Stimulated activated memory B cell treated with anti-CD40 and anti-IgM and Interleukin-4, amounts not matched to agents 10 μg/mL and 1 μg/mL and 100 μg/mL, for 72 hours (primary cell): Measurements from ENCODE around the gene ZNF334.

Experiments used
- ATAC-seq: fragments of 150-1000 bp; cut with Tn5 transposase; 2 replicates; pipeline ENCODE4 v1.10.0; 2021
- H3K27ac Mint-ChIP-seq: one replicate; pipeline ENCODE4 v1.8.0; 2022; ENCODE audit warnings: mild to moderate bottlenecking, mixed read lengths
- H3K27me3 Mint-ChIP-seq: one replicate; pipeline ENCODE4 v1.8.0; 2022; ENCODE audit warnings: mixed read lengths
- H3K36me3 Mint-ChIP-seq: one replicate; pipeline ENCODE4 v1.8.0; 2022; ENCODE audit warnings: mixed read lengths
- H3K4me1 Mint-ChIP-seq: one replicate; pipeline ENCODE4 v1.8.0; 2022; ENCODE audit warnings: mixed read lengths
- H3K4me3 Mint-ChIP-seq: one replicate; pipeline ENCODE4 v1.8.0; 2022; ENCODE audit warnings: mild to moderate bottlenecking, moderate library complexity, mixed read lengths
- H3K9me3 Mint-ChIP-seq: one replicate; pipeline ENCODE4 v1.8.0; 2022; ENCODE audit warnings: mixed read lengths

The ZNF334 gene

DNA sequence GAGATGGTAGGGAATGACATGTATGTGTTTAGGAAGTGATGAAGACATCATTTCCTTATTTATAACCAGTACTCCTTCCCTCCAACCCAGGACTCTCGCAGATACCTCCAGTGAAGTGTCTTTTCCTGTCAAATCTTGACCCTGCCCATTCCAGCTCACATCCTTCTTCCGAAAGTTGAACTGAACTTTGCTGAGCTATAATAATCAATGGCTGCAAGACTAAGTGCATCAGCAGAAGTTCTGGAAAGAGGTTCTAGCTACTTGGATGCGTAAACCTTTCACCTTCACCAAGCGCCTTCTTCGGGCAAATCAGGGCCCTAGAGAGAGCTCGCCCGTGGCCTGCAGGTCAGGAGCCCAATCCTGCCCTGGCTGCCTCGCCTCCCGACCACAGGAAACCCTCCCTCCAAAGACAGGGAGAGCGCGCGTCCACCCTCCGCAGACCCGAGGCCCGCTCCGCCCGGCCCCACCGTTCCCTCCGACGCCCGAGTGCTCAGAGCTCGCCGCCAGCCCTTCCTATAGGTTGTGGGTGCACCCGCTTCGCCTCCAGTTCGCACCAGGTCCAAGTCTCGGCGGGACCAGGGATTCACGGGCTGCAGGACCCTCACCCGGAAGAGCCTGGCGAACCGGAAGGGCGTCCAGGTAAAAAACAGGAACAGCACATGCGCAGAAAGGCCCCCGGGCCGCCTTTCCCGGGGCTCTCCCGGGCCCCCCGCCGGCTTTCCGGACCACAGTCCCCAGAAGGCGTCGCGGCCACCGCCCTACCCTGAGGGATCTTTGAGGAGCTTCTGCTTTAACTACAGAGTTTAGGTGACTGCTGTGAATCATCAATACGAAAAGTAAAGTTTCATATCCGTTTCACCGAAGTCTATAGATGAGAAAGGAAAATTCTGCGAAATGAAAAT lies at the start of gene ZNF334:
Gene ZNF334 (minus strand): TSS at position 617 of the 902 bp plus-strand sequence. CDS start 1,457 bp downstream, outside the sequence.
- ATAC-seq: peak; percentile 79
- no peaks in the 10 kb centered on the region for H3K36me3 Mint-ChIP-seq
- no peak within 1 kb of the TSS for H3K27ac Mint-ChIP-seq
- H3K9me3 Mint-ChIP-seq: no peaks in the 10 kb centered on the region
- no peaks in the 10 kb centered on the region for H3K4me1 Mint-ChIP-seq
- peaks cover 32% of the 10 kb centered on the region for H3K27me3 Mint-ChIP-seq
- peak within 1 kb of the TSS; percentile 79 for H3K4me3 Mint-ChIP-seq

DNA sequence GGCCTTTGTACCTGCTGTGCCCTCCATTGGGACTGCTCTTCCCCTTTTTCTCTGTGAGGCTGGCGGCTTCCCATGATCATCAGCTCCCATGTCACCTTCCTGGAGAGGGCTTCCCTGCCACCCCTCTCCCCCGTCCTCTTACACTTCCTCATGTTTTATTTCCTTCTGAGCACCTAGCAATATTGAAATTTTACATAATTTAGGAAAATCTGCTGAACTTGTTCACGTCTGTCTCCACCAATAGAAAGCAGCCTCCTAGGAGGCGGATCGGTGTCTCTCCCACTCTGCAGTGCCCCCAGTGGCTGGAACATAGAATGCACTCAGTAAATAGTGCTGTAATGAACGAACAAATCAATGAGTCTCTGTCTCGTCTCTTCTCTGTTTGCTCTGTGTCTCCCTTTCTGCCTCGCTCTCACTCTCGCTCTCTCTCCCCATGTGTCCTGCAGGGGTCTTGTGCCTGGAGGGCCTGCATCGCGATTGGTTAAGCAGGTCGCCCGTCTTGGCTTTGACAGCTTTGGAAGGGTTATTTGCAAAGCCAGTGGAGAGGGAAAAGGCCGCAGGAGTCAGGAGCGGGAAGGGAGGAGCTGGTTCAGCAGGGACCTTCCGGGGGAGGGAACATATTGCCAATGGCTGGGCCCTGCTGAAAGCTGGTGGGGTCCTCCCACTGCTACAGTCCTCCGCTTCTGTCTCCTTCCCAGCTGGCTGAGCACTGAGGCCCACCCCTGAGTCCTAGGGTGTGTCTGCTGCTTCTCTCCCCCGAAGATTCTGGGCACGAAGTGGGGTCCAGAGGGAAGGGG lies 49.2 kb upstream of the ZNF334 start:
- no peak overlapping the region for H3K27ac Mint-ChIP-seq
- H3K36me3 Mint-ChIP-seq: no peaks in the 10 kb centered on the region
- H3K4me1 Mint-ChIP-seq: no peaks in the 10 kb centered on the region
- H3K4me3 Mint-ChIP-seq: no peak overlapping the region
- peak; percentile 67 for ATAC-seq
- peaks cover 5% of the 10 kb centered on the region for H3K27me3 Mint-ChIP-seq
- H3K9me3 Mint-ChIP-seq: no peaks in the 10 kb centered on the region

DNA sequence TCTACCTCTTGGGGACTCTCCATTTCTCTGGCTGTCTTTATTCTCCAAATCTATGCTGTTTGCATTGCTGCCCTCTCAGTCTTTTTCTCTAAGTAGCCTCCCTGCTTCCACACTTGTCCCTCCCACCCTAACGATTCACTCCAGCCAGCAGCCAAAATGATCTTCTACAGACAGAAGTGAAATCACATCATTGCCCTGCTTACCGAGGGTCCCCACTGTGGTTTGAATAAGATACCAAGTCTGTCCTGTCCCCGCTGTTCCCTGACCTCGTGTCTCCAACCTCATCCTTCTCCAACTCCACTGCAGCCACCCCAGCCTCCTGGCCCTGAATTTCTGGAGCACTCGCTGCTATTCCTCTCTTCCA lies 48.6 kb upstream of the ZNF334 start:
- ATAC-seq: no peak
- Mint-ChIP-seq H3K4me3 (no peak overlapping the region), H3K4me1 (no peaks in the 10 kb centered on the region), H3K27ac (no peak overlapping the region), H3K36me3 (no peaks in the 10 kb centered on the region), H3K9me3 (no peaks in the 10 kb centered on the region), H3K27me3 (no peaks in the 10 kb centered on the region)

DNA sequence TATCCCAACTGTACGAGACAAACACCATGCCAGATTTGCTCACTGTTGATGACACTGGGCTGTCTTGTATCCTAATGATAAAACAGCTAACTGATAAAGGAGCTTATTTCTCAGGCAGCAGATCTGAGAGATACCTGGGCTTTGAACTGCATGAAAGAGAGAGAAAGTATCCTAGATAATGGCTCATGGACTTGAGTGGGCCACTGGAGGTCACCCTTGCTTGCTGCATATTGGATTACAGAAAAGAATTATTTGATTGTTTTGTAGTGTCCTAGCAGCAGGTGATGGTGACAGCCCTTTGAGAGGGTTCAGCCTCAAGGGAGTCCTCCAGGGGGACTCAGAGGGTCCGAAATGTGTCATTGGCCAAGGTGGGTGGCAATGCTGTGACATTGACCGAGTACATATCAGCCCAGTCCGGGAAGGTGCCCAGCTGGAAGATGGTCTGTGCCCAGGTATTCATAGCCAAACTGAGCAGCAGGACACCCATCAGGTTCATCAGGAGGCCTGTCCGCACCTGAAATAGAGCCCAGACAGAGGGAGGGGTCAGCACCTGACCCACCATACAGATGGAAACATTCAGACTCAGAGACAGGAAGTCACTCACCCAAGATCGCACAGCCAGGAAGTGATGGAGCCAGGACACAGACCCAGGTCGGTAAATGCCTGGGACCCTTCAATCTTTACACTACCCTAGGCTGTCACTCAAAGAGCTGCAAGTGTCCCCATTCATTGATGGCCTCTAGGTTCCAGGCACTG lies 46.5 kb upstream of the ZNF334 start:
- H3K36me3 Mint-ChIP-seq: no peaks in the 10 kb centered on the region
- H3K27me3 Mint-ChIP-seq: no peaks in the 10 kb centered on the region
- H3K27ac Mint-ChIP-seq: no peak overlapping the region
- ATAC-seq: no peak
- no peak overlapping the region for H3K4me3 Mint-ChIP-seq
- no peaks in the 10 kb centered on the region for H3K9me3 Mint-ChIP-seq
- peaks cover 15% of the 10 kb centered on the region for H3K4me1 Mint-ChIP-seq

DNA sequence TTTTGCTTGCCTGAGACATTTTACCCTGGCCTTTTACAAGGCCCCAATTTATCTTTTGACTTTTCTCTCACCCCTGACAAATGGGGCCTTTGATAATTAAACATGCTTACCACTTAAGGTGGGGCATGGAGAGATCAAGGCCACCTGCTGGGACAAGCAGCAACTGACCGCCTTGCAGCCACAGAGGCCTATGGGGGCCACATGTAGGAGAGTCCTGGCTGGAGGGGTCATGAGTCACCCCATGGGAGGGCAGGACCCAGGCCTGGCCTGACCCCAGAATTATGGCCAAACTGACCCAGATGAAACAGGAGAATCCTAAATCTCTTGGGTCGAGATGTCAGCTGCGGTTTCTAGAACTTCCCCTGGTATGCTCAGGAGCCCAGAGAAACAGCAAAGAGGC lies 45.6 kb upstream of the ZNF334 start:
- H3K27ac Mint-ChIP-seq: no peak overlapping the region
- no peak overlapping the region for H3K4me3 Mint-ChIP-seq
- no peaks in the 10 kb centered on the region for H3K9me3 Mint-ChIP-seq
- ATAC-seq: no peak
- H3K36me3 Mint-ChIP-seq: no peaks in the 10 kb centered on the region
- H3K4me1 Mint-ChIP-seq: peaks cover 19% of the 10 kb centered on the region
- no peaks in the 10 kb centered on the region for H3K27me3 Mint-ChIP-seq

DNA sequence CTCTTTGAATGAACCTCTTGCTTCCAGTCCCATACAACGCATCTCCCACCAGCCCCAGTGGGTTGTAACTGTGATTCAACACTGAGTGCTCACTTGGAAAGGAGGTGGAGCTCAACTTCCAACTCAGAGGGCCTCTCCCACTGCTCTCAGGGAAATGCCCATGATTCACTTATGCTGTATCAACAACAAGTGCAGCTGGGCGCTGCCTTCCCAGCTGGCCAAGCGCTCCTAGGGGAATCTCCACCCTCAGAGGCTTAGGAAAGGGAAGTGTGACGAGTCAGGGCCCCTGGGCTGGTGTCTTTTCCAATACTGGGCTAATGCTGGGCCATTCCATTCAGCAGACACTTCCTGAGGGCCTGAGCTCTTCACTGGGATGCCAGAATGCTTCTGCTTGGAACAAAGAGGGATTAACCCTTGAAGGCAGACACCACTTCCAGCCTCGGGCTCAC lies 45.2 kb upstream of the ZNF334 start:
- no peaks in the 10 kb centered on the region for H3K9me3 Mint-ChIP-seq
- no peak overlapping the region for H3K27ac Mint-ChIP-seq
- no peak overlapping the region for H3K4me3 Mint-ChIP-seq
- no peak for ATAC-seq
- H3K36me3 Mint-ChIP-seq: no peaks in the 10 kb centered on the region
- H3K4me1 Mint-ChIP-seq: peaks cover 19% of the 10 kb centered on the region
- H3K27me3 Mint-ChIP-seq: no peaks in the 10 kb centered on the region

DNA sequence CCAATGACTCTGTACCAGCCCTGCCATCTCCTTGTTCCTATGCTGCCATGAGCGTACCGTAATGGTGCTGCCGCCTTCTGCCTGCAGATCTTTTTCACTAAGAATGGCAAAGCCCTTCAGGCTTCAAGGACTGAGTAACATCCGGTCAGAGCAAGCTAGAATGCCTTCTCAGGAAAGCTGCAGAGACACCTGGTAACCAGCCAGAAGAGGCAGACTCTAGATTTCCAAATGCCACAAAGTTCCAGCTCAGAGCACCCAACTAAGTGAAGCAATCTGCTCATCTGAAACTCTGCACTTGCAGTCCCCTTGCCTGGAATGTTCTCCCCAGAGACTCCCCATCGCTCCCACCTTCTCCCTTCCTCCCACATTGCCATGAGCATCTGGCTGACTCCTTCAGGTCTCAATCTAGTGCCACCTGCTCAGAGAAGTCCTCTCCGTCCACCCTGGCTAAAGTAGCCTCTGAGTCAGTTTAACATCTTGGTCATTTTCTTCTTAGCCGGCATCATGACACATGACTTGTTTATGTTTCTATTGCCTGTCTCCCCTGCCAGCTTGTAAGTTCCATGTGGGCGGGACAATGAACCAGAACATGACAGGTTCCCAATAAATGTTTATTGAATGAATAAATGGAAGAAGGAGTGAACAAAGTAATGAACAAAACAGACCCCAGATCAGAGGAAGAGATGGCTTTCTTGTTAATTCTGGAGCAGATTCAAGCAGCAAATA lies 44.0 kb upstream of the ZNF334 start:
- no peaks in the 10 kb centered on the region for H3K27me3 Mint-ChIP-seq
- no peaks in the 10 kb centered on the region for H3K9me3 Mint-ChIP-seq
- H3K4me1 Mint-ChIP-seq: peaks cover 30% of the 10 kb centered on the region
- no peak overlapping the region for H3K27ac Mint-ChIP-seq
- no peaks in the 10 kb centered on the region for H3K36me3 Mint-ChIP-seq
- no peak for ATAC-seq
- H3K4me3 Mint-ChIP-seq: no peak overlapping the region

DNA sequence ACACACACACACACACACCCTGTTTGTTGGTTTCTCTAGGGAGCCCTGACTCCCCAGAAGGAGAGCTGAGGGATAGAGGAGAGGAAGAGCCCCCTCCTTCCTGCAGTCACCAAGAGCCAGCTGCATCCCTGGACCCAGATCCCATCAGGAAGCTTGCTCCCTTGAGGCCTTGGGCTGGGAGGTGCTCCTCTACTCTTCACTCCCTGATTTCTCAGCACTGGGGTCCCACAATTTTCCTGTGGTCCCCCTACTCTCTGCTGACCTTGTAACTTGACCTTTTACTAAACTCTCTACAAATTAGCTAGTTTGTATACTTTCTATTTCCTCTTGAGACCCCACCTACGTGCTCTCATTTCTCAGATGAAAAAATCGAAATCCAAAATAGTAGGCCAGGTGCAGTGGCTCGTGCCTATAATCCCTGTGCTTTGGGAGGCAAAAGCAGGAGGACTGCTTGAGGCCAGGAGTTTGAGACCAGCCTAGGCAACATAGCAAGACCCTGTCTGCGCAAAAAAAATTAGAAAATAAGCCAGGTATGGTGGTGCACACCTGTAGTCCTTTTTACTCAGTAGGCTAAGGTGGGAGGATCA lies 42.1 kb upstream of the ZNF334 start:
- Mint-ChIP-seq H3K27ac (no peak overlapping the region), H3K27me3 (no peaks in the 10 kb centered on the region), H3K4me3 (no peak overlapping the region), H3K36me3 (no peaks in the 10 kb centered on the region), H3K9me3 (no peaks in the 10 kb centered on the region), H3K4me1 (peaks cover 46% of the 10 kb centered on the region)
- ATAC-seq: no peak

DNA sequence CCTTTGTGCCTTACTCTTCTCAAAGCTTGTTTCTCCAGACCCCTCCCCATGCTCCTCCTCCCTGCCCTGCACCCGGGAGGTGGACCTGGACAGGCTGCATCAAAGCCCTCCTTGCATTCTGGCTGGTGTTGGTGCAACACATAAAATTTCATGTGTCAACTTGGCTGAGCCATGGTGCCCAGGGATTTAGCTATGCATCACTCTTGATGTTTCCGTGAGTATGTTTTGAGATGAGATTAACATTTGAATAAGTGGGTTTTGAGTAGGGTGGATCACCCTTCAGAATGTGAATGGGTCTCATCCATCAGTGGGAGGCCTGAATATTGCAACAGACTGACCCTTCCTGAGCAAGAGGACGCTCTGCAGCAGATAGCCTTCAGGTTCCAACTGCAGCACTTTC lies 41.5 kb upstream of the ZNF334 start:
- Mint-ChIP-seq H3K36me3 (no peaks in the 10 kb centered on the region), H3K4me1 (peaks cover 49% of the 10 kb centered on the region)
- ATAC-seq: no peak

DNA sequence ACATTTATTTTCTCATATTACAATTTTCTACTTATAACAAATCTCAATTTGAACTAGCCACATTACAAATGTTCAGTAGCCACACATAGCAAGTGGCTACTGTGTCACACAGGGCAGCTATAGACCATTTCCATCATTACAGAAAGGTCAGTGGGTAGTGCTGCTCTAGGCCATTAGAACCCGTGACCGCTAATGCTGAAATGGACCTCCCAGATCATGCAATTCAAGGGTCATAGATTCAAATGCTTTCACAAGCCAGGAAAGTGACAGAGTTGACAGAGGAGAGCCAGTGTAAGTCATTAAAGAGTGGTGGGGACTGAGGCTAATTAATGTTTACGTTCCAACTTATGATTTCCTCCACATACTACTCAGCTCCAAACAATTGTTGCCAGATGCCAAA lies 40.6 kb upstream of the ZNF334 start:
- Mint-ChIP-seq H3K4me1 (peaks cover 49% of the 10 kb centered on the region), H3K36me3 (no peaks in the 10 kb centered on the region), H3K9me3 (no peaks in the 10 kb centered on the region), H3K27ac (no peak overlapping the region), H3K27me3 (no peaks in the 10 kb centered on the region), H3K4me3 (no peak overlapping the region)
- no peak for ATAC-seq

More for the DNA sequence above, 41.5 kb upstream of the ZNF334 start:
- Mint-ChIP-seq H3K4me3 (no peak overlapping the region), H3K27me3 (no peaks in the 10 kb centered on the region), H3K9me3 (no peaks in the 10 kb centered on the region), H3K27ac (no peak overlapping the region)

DNA sequence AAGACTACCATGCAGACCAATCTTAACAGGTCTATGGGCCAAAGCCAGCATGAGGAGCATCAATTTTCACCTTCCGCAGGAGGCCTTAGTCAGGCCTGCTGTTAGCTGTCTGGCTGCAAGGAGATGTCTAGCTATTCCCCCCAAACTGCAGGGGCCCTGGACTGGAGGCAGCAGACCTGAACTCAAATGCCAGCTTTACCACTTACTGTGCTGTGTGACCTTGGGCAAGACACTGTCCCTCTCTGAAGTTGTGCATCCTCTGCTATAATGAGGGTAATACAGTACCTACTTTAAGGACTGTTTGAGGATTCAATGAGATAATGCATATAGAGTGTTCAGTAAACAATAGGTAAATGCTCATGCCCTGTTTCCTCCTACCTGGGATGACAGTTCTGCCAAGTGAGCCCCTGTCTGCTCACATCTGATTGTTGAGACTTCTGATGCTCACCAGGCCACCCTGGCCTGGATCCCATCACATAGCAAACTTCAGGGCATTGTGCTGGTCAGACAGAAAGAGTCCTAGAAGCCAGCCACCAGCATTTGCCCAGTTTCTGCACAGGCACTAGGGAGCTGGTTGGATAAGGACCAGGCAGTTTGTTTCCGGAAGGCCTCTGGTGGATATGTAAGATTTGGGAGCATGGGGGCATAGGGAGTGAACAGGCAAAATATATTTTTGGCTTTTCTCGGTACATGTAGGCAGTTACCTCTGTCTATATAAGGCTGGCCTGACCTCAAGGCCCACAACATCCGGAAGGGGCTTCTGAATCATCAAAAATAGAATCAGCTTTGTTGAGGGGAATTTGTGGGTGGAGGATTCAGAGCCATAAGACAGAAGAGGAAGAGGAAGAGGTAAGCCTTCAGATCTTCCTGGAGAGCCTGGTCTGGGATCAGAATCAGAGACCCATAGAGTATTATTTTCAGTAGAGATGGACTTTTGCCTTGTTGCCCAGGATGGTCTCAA lies 39.4 kb upstream of the ZNF334 start:
- Mint-ChIP-seq H3K27me3 (no peaks in the 10 kb centered on the region), H3K27ac (peak overlapping the region; percentile 65), H3K9me3 (no peaks in the 10 kb centered on the region), H3K4me3 (peak overlapping the region; percentile 53), H3K4me1 (peaks cover 49% of the 10 kb centered on the region), H3K36me3 (no peaks in the 10 kb centered on the region)
- peak; percentile 78 for ATAC-seq

DNA sequence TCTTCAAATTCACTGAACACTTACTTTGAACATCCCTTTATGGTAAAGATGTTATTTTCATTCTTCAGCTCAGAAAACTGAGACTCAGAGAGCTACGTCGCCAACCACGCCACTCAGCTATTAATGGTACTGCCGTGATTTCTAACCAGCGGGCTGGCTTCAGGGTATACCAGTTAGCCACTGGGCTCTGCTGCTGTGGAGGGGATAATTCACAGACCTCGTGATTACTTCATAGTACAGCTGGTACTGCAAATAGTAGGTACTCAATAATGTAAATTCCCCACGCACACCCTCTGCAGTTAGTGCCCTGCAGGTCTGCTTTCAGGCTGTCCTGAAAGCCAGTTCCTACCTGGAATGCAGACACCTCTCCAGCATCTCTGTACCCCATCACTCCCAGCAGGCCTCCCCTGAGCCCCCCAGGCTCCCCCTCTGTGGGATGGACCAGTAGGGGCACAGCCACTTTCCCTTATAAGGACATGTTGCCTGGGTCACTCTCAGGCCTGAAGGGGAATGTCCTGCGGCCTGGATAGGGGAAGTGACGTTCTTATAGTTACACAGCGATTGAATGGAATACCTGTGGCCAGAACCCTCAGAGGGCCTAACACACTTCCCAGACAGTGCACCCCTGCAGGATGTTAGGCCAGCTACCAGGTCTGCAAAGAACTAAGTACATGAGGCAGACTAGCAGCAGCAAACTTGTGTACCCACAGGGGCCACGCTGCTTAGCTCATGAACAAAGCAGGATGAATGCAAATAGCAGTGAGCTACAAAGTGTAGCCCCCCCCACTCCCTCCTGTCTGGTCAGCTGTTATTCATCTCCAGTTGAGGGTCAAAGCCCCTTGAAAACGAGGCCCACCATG lies 38.4 kb upstream of the ZNF334 start:
- Mint-ChIP-seq H3K4me3 (no peak overlapping the region), H3K36me3 (no peaks in the 10 kb centered on the region), H3K4me1 (peaks cover 49% of the 10 kb centered on the region), H3K27me3 (no peaks in the 10 kb centered on the region), H3K9me3 (no peaks in the 10 kb centered on the region), H3K27ac (no peak overlapping the region)
- ATAC-seq: peak; percentile 26

DNA sequence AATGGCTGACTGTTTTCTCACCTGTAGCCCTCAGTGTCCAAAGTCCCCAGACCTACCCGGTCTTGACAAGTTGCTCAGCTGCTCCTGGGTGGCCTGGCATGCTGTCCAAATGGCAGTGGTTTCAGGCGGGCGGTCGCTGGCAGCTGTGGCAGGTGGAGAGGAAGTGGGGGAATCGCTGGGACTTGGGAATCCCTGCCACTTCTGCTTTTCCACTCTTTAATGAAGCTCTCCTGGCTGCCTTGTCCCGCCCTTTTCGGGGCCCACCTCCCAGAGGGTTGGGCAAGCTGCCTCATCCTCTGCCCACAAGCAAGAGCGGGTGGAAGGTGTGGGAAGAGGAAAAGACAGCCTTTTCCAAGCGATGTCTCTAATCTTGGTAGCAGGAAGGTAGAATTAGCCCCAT lies 37.1 kb upstream of the ZNF334 start, which contains the start of gene OCSTAMP:
Gene OCSTAMP (minus strand): TSS at position 194 of the 400 bp plus-strand sequence. CDS start 94 bp downstream, at position 100.
- Mint-ChIP-seq H3K4me1 (peaks cover 42% of the 10 kb centered on the region), H3K27ac (no peak within 1 kb of the TSS), H3K4me3 (no peak within 1 kb of the TSS), H3K9me3 (no peaks in the 10 kb centered on the region), H3K27me3 (no peaks in the 10 kb centered on the region), H3K36me3 (no peaks in the 10 kb centered on the region)
- no peak for ATAC-seq
